GM18499 (cell line): ENCODE data around the gene ROR2.
"Not testable (repeated sequence)": the region's sequence is repeated elsewhere in the genome, so short reads cannot be mapped to it uniquely, and the experiment has no call there.

Experiments used
- ATAC-seq: cut with Tn5 transposase; IDR thresholded peaks from one replicate; pipeline ENCODE4 v1.9.1; 2021; ENCODE audit warnings: moderate number of reproducible peaks; ENCODE audit not compliant: insufficient read depth, unreplicated experiment

Gene ROR2

DNA sequence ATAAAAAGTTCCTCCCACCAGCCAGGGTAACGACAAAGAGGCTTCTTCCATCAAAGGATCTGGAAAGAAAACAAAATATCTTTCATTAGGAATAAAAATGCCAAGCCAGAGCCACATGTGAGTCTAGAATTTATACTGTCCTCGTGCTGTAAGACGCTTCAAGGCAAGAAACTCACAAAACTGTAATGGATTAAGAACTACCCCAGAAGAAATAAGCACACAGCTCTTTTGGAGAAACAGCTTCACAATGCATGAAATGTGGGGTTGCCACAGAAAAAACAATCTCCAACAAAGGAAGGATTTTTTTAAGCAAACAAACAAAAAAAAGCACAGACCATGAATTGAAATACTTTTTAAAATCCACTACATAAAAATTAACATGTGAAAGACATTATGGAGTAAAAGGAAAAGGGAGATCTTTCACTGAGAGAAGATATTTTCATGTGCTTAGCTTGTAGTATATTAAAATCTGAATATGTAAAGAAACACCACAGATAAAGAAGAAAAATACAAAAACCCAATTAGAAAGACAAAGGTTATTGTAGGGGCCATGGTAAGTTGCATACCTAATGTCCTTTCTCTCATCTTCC is 385.9 kb downstream of the ROR2 start:
- ATAC-seq: no peak

DNA sequence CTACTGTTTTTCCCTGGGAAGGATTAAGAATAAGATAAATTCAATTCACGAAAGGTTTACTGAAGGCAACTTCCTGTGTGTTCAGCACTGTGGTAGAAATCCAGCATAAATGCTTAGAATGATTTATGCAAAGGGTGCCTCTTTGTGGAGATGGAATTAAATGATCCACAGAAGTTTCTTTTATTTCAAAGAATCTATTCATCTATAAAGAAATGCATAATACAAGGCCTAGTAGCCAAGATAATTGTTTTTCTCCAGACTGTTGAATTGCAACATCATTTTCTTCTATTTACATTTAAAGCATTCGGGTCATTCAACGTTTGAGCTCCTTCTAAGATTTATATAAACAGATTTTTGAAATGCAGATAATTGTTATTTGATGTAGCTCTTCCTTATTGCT is 387.6 kb downstream of the ROR2 start:
- no peak for ATAC-seq

DNA sequence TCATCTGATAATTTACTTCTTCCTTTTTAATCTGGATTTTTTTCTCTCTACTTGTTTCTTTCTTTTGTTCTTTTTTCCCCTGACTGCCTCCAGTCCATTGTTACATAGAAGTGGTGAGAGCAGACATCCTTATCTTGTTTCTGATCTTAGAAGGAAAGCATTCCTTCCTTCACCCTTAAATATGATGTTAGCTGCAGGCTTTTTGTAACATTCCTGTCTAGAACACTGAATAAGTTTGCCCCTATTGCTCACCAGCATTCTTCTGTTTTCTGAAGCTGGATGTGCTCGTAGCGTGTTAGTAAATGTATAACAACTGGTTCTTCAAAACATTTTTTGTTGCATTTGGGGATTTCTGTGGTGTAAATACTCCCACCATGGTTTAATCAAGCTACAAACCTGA is 389.7 kb downstream of the ROR2 start:
- no peak for ATAC-seq

DNA sequence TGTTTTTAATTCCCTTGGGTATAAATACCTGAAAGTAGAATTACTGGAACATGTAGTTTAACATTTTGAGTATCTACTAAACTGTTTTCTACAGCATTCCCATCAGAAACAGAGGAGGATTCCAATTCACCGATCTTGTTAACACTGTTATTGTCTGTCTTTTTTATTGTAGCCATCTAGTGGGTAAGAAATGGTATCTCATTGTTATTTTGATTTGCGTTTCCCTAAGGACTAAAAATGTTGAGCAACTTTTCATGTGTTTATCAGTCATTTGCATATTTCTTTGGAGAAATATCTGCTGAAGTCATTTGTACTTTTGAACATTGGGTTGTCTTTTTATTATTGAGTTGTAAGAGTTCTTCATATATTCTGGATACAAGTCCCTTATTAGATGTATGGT is 391.1 kb downstream of the ROR2 start:
- ATAC-seq: no peak

- no peak for ATAC-seq
Observed at GRCh38 chr9:91558395-91558794, 391.6 kb downstream of the ROR2 start.

- ATAC-seq: no peak
Observed at GRCh38 chr9:91557327-91557726, 392.7 kb downstream of the ROR2 start.

DNA sequence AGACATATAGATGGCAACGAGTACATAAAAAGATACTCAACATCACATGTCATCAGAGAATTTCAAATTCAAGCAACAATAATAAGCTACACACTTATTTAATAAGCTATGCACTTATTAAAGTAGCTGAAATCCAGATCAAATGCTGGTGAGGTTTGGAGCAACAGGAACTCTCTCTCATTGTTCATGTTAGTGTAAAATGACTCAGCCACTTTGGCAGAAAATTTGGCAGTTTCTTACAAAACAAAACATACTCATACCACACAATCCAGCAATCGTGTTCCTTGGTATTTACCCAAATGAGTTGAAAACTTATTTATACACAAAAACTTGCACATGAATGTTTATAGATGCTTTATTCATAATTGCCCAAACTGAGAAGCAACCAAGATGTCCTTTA is 394.9 kb downstream of the ROR2 start:
- no peak for ATAC-seq

GRCh38 chr9:91549177-91549576 is 400.9 kb downstream of the ROR2 start:
- no peak for ATAC-seq

DNA sequence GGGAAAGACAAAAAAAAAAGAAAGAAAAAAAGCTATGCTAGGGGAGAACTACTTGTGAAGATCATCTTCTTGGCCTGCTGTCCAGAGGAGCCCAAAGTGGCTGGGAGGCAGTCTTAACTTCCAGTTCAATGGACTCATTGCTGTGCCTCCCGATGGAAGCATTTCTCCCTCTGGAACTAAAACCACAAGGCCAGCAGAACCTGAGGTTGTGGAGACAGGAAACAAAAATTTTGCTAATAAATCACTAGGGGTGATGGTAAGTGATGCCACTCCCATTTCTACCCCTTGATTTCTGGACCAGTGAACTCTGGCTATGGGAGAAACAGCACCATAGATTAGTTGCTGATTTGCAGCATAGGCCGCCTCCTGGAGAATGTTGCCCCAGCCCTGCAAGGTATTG is 402.9 kb downstream of the ROR2 start:
- no peak for ATAC-seq

DNA sequence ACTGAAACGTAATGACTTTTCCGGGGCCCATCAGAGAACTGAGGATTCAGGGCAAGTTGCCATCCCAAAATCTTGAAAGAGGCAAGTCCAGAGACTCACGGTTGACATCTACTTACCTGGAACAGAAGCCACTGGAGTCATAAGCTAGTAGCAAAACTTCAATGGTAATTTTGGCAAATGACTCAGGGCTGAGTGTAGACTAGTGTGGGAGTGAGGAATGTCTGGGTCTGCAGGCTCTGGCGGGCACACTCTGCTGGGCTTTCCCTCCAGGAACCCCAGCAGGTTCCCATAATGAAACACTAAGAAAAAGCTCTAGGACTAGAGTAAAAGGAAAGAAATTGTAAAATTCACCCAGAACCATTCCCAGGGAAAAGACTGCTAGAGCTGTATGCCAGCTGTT is 403.5 kb downstream of the ROR2 start:
- no peak for ATAC-seq

- ATAC-seq: no peak
Observed at GRCh38 chr9:91541734-91542133, 408.3 kb downstream of the ROR2 start.

DNA sequence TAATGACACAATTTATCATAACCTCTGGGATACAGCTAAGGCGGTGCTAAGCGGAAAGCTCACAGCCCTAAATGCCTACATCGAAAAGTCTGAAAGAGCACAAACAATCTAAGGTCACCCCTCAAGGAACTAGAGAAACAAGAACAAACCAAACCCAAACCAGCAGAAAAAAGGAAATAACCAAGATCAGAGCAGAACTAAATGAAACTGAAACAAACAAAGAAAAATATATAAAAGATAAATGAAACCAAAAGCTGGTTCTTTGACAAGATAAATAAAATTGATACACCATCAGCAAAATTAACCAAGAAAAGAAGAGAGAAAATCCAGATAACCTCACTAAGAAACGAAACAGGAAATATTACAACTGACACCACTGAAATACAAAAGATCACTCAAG is 409.5 kb downstream of the ROR2 start:
- not testable (repeated sequence) for ATAC-seq

DNA sequence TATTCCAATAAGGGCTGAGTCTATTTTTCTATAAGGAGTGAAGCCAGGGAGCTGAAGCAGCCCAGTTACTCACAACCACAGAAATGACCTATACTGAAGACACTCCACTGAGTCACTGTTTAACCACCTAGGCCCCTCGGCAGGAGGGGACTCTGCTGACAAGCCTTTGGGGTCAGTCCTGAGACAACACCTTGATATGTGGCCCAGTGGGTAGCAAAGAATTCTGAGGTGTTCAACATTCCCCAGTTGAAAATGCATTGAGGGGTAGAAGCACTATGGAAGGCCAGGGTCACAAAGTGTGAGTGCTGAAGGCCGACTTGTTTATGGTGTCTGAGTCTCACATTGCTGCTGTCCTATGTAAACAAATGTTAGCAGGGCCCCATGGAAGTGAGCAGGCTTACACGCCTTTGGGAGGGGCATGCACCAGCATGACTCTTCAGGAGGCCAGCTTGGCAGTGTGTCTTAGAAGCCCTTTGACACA is 413.8 kb downstream of the ROR2 start:
- ATAC-seq: no peak

- ATAC-seq: no peak
Observed at GRCh38 chr9:91534374-91534773, 415.7 kb downstream of the ROR2 start.

GRCh38 chr9:91533382-91533781 is 416.6 kb downstream of the ROR2 start:
- no peak for ATAC-seq

DNA sequence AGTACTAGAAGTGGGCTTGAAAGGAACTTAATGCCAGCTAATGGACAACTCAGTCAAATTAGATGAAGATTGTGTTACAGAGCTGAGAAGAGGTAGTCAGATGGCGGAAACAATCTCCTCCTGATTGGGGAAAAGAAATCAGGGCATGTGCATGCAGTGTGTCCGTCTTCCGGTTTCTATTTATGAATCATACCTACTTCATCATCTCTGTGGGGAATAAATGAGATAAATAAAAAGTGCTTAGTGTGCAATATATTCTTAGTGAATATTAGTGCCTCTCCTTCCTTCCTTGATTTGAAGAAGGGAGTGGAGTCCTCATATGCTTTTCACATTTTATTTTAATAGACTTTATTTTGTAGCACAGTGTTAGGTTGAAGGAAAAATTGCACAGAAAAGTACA is 417.7 kb downstream of the ROR2 start:
- ATAC-seq: no peak

DNA sequence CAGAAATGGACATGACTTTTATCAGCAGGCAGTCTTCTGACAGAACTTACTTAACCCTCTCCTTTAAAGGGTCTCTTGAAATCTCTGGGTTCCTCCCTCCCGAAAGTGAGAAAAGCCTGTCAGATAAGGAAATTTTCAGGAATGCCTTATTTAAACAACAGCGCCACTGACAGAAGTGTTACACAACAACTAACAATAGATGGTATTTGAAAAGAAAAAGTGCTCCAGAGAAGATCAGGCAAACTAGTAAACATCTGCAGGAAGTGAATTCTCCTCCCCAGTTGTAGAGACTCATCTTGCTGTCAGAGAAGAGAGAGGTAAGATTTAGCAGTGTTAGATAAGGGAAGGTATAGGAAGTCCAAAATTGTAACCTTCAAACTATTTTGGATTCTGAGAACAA is 419.2 kb downstream of the ROR2 start:
- ATAC-seq: no peak

DNA sequence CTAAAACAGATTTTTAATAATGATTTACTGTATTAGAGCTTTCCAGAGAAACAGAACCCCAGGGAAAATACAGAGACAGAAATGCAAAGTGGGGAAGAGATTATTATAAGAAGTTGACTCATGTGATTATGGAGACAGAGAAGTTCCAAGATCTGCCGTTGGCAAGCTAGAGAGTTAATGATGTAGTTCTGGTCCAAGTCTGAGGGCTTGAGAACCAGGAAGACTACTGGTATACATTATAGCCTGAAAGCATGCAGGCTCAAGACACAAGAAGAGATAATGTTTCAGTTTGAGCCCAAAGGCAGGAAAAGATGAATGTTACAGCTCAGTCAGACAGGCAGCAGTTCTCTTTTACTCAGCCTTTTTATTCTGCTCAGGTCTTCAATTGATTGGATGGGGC is 427.5 kb downstream of the ROR2 start:
- no peak for ATAC-seq

DNA sequence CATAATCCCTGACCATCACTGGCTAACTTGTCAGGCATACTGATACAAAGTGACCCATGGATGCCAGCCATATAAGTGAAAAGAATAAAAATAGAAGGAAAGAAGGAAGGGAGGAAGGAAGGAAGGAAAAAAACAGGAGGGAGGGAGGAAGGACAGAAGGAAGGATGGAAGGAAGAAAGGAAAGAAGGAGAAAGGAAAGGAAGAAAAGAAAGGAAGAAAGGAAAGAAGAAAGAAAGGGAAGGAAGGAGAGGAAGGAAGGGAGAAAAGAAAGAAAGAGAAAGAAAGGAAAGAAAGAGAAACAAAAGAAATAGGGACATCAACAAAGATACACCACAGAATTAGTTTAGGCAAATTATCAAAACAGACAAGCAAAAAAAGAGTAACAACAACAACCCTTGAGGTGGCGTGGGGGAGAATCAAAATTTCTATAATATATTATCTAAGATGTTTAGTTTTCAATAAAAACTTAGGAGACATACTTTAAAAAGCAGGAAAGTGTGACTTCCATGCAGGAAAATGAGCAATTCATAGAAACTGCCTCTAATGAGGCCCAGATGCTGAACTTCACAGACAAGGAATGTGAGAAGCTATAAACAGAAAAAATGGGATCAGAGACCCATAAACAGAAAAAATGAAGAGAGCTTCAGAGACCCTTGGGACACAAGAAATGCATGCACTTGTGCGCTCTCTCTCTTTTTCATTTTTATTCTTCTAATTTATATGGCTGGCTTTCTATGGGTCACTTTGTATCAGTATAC is 430.3 kb downstream of the ROR2 start:
- no peak for ATAC-seq

DNA sequence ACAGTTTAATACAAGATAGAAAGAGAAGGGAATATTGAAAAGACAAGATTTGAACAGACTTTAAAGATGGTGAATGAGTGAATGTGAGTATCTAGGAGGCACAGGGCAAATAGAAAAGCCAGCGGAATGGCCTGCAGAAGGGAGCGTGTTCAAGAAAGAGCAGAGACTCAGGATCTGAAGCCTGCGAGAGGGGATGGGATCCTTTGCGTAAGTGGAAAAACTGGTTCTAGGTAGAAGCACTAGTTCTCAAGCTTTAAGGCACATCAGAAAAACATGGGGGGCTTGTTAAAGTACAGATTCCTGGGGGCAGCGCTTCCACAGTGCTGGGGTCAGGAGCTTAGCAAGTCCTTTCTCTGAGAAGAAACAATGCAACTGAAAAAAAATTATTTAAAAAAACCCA is 431.6 kb downstream of the ROR2 start:
- ATAC-seq: no peak

GRCh38 chr9:91517801-91518200 is 432.2 kb downstream of the ROR2 start:
- no peak for ATAC-seq

GRCh38 chr9:91517332-91517731 is 432.7 kb downstream of the ROR2 start:
- not testable (repeated sequence) for ATAC-seq
